Hindlimb muscle (tissue), 1 donor: ENCODE measurements around the gene PCDHGA5. TPM values are rescaled to one million over a fixed set of nuclear protein-coding genes. Genes with fewer than 3 reads are reported as not detected.
A peak's percentile ranks its signal among the peaks of the same experiment; 100 is the strongest.
"Not testable (repeated sequence)": the region's sequence is repeated elsewhere in the genome, so short reads cannot be mapped to it uniquely, and the experiment has no call there.

Source experiments
- DNase-seq: peaks from one replicate; pipeline ENCODE4 v3.0.0-alpha.2; 2013
- polyA plus RNA-seq: library from polyadenylated mRNA; unstranded; fragments of 120-200 nt; gene quantifications from one replicate; pipeline ENCODE4 v1.2.1, GENCODE V29; 2013; ENCODE audit not compliant: insufficient read length

PCDHGA5 gene
- polyA plus RNA-seq = 2.6 TPM

GRCh38 chr5:141363952-141364660, at the start of gene PCDHGA5:
Gene PCDHGA5 (plus strand): TSS chr5:141364162. CDS start chr5:141364331, 169 bp downstream.
- no peak for DNase-seq

- not testable (repeated sequence) for DNase-seq
Measured at GRCh38 chr5:141316963-141317362, 47.0 kb upstream of the PCDHGA5 start.

DNA sequence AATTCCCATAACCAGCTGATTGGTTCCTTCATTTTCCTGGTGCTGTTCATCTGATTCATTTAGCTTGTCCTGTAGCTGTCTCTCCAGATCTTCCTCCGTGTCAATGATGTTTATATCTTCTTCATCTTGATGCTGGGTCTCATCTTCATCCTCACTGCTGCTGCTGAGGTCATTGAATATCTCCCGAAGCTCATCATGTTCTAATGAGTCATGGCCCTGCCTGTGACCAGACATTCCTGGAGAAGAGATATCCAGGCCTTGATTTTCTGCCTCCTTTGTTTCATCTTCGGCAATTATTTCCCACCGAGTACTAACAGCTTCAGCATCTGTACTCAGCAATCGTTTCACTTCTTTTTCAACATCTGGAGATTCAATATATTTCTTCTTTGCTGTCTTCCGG, 44.8 kb upstream of the PCDHGA5 start:
- no peak for DNase-seq

GRCh38 chr5:141319699-141320098, 44.3 kb upstream of the PCDHGA5 start:
- no peak for DNase-seq

DNA sequence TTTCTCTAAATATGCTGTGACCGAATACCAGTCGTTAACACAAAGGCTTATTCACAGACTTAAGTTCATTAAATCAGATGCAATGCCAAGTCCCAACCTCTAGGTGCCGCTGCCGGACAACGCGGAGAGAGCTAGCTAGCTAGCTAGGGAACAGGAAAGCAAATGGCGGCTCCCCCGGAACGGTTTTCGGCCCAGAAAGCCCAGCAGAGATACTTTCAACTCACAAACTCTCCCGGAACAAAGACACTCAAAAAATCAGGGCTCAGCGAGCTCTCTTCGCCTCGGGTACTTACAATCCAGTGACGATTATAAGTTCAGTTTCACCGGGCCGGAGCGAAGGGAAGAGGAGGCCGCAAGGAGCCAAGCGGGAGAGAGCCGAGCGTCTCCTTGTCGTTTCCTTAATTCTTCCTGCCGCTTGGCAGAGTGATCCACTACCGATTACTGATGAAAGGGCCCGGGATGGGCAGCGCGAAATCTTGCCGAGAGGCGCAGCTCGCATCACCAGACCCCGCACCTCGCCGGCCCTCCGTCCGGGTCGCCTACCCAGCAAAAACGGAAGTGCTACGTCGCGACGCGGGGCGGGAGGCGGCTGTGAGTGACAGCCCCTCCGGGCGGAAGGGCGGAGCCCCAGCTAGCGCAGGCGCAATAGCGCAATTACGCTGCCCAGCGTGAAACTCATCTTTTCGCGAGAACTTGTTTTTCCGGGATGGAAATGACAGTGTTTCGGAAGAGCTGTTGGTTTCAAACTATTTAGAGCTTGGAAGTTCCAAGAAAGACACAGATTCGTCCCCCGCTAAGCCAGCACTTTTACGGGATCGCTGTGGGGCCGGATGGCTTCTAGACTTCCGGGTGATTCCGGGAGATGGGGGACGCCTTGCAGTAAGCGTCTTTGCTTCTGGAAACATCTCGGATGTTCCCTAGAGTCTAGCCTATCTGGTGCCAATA, 43.5 kb upstream of the PCDHGA5 start, which contains the start of gene TAF7:
TAF7 (minus strand) TSS at position 560 of the 945 bp plus-strand sequence. CDS start 740 bp downstream, outside the sequence.
- DNase-seq = peak; percentile 95

DNA sequence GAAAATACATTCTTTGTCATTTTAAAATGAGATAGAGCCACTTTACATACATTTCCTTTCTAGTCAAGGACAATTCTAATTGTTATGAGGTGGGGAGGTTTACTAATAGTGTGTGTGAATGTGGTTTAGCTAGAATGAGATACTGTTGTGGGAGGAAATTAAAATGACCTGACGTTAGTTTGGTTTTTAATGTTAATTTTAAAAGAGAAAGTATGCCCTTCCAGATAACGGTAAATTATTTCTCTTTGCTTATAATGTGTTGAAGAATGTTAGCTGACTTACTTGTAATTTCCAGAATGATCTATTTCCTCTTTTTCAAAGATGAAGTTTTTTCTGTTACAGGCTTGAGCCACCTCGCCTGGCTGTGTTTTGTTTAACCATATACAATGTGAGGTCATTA, 41.7 kb upstream of the PCDHGA5 start:
- DNase-seq = no peak

DNA sequence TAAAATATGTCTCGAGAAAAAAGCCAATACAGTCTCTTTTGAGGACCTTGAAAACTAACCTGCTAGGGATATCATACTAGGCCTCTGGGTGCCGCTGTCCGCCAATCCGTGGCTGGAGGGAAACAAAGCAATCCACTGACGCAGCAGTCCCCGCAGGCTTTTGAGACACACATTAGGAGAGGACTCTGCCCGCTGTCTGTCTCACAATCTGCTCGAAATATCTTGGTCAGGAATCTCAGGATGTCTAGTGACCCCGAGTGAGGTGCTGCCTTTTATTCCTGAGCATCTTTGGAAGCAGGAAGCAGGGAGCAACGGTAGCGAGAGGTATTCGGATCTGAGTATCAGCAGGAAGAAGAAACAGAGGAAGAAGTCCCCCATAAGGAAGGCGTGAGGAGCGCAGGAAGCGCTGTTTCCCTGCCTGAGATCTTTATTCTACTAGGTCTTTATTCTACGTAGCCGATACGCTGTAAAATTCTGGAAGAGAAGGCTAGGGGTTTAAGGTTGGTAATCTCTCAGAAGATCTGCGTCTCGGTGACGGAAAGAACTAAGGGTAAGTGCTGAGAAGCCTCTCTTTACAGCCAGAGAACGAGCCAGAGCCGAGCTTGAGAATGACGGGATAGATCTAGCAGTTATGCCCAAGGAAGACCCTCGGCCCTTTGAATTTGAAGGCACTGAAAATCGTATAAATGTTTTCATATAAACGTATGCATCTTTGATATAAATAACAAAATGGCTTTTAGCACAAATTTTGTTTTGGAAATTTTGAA, 37.7 kb upstream of the PCDHGA5 start:
- peak; percentile 17 for DNase-seq

- DNase-seq = no peak
Measured at GRCh38 chr5:141328231-141328630, 35.7 kb upstream of the PCDHGA5 start.

DNA sequence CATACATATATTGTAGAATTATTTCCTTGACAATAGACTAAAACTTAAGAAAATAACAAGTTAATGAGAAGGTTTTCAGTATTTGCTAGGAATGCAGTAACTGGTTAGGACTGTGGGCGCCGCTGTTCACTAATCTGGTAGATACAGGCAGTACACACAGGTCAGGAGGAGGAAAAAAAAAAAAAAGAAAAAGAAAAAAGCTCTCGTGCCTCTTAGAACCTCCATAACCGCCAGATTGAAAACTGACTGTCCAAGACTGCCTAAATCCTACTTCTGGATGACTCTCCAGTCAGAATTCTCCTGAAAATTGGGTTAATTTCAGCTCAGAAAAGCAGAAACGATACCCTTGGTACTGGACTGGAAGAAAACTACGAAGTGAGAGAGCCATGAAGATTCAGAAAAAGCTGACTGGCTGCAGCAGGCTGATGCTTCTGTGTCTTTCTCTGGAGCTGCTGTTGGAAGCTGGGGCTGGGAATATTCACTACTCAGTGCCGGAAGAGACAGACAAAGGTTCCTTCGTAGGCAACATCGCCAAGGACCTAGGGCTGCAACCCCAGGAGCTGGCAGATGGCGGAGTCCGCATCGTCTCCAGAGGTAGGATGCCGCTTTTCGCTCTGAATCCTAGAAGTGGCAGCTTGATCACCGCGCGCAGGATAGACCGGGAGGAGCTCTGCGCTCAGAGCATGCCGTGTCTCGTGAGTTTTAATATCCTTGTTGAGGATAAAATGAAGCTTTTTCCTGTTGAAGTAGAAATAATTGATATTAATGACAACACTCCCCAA, 33.5 kb upstream of the PCDHGA5 start, which contains the start of gene PCDHGA1:
PCDHGA1 (plus strand) TSS at position 216 of the 782 bp plus-strand sequence.
- DNase-seq = no peak

GRCh38 chr5:141332571-141332970, 31.4 kb upstream of the PCDHGA5 start:
- DNase-seq = not testable (repeated sequence)

- DNase-seq = peak; percentile 19
Measured at GRCh38 chr5:141338538-141339306, 25.2 kb upstream of the PCDHGA5 start, which contains the start of gene PCDHGA2. Gene PCDHGA2 (plus strand): TSS chr5:141338760.

- DNase-seq = not testable (repeated sequence)
Measured at GRCh38 chr5:141340781-141341354, 23.1 kb upstream of the PCDHGA5 start.

- DNase-seq = no peak
Measured at GRCh38 chr5:141342773-141343172, 21.2 kb upstream of the PCDHGA5 start.

DNA sequence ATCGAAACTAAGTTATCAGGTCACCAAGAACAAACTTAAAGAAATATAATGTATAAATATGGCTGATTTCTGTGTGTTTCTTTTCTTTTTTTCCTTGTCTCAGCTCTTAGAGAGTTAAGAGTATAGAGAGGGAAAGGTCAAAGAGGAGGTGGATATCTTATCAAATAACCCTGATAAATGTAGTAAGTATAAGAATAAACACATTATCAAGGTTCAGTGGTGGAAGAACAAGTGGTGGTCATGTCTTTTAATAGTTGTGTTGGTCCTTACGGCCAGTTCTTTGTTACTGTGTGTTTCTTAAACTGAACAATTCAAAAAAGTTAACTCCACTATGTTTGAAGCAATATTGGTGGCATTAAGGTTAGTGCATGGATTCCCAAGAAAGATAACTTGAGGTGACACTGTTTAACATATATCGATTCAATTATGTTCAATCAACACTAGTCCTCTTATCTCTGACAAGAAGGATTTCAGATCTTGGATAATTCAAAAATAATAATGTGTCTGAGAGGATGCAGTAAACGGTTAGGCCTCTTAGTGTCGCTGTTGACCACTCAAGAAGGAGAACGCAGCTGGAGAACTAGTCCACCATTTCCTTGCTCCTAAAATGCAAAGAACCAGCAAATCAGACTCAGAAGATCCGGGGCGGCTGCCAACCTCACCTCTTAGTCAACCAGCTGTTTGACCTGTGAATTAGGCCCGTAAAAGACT, 20.6 kb upstream of the PCDHGA5 start, which contains the start of gene PCDHGA3:
PCDHGA3 (plus strand) TSS at position 588 of the 711 bp plus-strand sequence. CDS start 205 bp downstream, outside the sequence.
- DNase-seq = no peak

DNA sequence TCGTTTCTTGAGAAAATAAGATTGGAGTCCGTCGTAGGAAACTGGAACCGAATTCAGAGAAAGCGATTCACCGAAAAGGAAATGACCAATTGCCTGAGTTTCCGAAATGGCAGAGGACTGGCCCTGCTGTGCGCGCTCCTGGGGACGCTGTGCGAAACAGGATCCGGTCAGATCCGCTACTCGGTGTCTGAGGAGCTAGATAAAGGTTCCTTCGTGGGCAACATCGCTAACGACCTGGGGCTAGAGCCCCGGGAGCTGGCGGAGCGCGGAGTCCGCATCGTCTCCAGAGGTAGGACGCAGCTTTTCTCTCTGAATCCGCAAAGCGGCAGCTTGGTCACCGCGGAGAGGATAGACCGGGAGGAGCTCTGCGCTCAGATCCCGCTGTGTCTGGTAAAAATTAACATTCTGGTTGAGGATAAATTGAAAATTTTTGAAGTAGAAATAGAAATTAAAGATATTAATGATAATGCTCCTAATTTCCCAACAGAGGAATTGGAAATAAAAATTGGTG, 20.0 kb upstream of the PCDHGA5 start:
- no peak for DNase-seq

- no peak for DNase-seq
Measured at GRCh38 chr5:141345327-141345726, 18.6 kb upstream of the PCDHGA5 start.

DNA sequence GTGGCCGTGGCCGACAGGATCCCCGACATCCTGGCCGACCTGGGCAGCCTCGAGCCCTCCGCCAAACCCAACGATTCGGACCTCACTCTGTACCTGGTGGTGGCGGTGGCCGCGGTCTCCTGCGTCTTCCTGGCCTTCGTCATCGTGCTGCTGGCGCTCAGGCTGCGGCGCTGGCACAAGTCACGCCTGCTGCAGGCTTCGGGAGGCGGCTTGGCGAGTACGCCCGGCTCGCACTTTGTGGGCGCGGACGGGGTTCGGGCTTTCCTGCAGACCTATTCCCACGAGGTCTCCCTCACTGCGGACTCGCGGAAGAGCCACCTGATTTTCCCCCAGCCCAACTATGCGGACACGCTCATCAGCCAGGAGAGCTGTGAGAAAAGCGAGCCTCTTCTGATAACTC, 17.9 kb upstream of the PCDHGA5 start:
- not testable (repeated sequence) for DNase-seq

GRCh38 chr5:141349917-141350619, 13.9 kb upstream of the PCDHGA5 start, which contains the start of gene PCDHGB1:
Gene PCDHGB1 (plus strand): TSS chr5:141350099. CDS start chr5:141350261, 162 bp downstream.
- no peak for DNase-seq
